GM19240 (cell line): ENCODE results near the gene PRTFDC1.

ENCODE experiments used
- DNase-seq: peaks from one replicate; pipeline ENCODE4 v3.0.0; 2011; ENCODE audit warnings: low spot score; ENCODE audit not compliant: insufficient read length

The PRTFDC1 gene

GRCh38 chr10:24872790-24873182 lies 79.6 kb downstream of the PRTFDC1 start:
- no peak for DNase-seq

GRCh38 chr10:24872049-24872789 lies 80.2 kb downstream of the PRTFDC1 start:
- no peak for DNase-seq

GRCh38 chr10:24871011-24871935 lies 81.1 kb downstream of the PRTFDC1 start:
- no peak for DNase-seq

- no peak for DNase-seq
These were observed 82.9 kb downstream of the PRTFDC1 start for GRCh38 chr10:24869354-24870015.

GRCh38 chr10:24866604-24867583 lies 85.5 kb downstream of the PRTFDC1 start:
- no peak for DNase-seq

- no peak for DNase-seq
These were observed 86.6 kb downstream of the PRTFDC1 start for GRCh38 chr10:24865783-24866182.

- no peak for DNase-seq
These were observed 89.8 kb downstream of the PRTFDC1 start for GRCh38 chr10:24862589-24862988.

GRCh38 chr10:24858288-24859270 lies 93.8 kb downstream of the PRTFDC1 start:
- no peak for DNase-seq

GRCh38 chr10:24857031-24857725 lies 95.2 kb downstream of the PRTFDC1 start:
- no peak for DNase-seq

GRCh38 chr10:24854256-24854655 lies 98.2 kb downstream of the PRTFDC1 start:
- DNase-seq, result no peak

- no peak for DNase-seq
These were observed 98.7 kb downstream of the PRTFDC1 start for GRCh38 chr10:24853661-24854060.

- no peak for DNase-seq
These were observed 100.8 kb downstream of the PRTFDC1 start for GRCh38 chr10:24851629-24852028.

GRCh38 chr10:24850727-24851296 lies 101.6 kb downstream of the PRTFDC1 start:
- DNase-seq, result no peak

GRCh38 chr10:24849501-24850299 lies 102.7 kb downstream of the PRTFDC1 start:
- no peak for DNase-seq

GRCh38 chr10:24849051-24849450 lies 103.4 kb downstream of the PRTFDC1 start:
- DNase-seq, result no peak

GRCh38 chr10:24848195-24848594 lies 104.2 kb downstream of the PRTFDC1 start:
- no peak for DNase-seq

GRCh38 chr10:24847112-24848070 lies 105.0 kb downstream of the PRTFDC1 start:
- DNase-seq, result no peak
